ENCODE data around the gene CISD3. TPM values are rescaled to one million over a fixed set of nuclear protein-coding genes. Genes with fewer than 3 reads are reported as not detected.

CISD3 gene
- total and polyA plus RNA-seq, 3 experiments from 2014 or later = 58.2 to 73.4 (median 59.6) TPM

GRCh38 chr17:38746004-38746848 is 16.1 kb downstream of the CISD3 start:
- DNase-seq = no peak
- H3K9me3 ChIP-seq (ENCODE audit: low read length) = no peaks in the 10 kb centered on the region
- ChIA-PET CTCF (interaction anchor here (1.0 to 5.3 kb wide), 2 partner anchors 10 to 49 kb away, joined by 3 to 23 read pairs; no protein-coding TSS in a partner anchor), POLR2A (no interaction called here)
- H3K27me3 ChIP-seq (ENCODE audit: insufficient read depth, low read length, poor library complexity, severe bottlenecking) = peaks cover 39% of the 10 kb centered on the region
- Mint-ChIP-seq H3K27me3 (peaks cover 48 to 58% of the 10 kb centered on the region in 2 donors), H3K36me3 (no peaks in the 10 kb centered on the region), H3K27ac (peak overlapping the region in 1 of 8 donors; percentile 9), H3K4me1 (peaks cover 25 to 39% (median 26%) of the 10 kb centered on the region in 3 donors), H3K4me3 (peak overlapping the region in 6 of 7 donors; percentile 3 to 68 (median 36)), H3K9me3 (no peaks in the 10 kb centered on the region)
- no peak overlapping the region for H3K4me3 ChIP-seq (ENCODE audit: low read length)
- H3K27ac ChIP-seq (ENCODE audit: low read depth, low read length) = no peak overlapping the region
- peaks cover 40% of the 10 kb centered on the region for H3K4me1 ChIP-seq (ENCODE audit: insufficient read depth, low read length)
- H3K36me3 ChIP-seq (ENCODE audit: insufficient read depth, low read length) = no peaks in the 10 kb centered on the region

DNA sequence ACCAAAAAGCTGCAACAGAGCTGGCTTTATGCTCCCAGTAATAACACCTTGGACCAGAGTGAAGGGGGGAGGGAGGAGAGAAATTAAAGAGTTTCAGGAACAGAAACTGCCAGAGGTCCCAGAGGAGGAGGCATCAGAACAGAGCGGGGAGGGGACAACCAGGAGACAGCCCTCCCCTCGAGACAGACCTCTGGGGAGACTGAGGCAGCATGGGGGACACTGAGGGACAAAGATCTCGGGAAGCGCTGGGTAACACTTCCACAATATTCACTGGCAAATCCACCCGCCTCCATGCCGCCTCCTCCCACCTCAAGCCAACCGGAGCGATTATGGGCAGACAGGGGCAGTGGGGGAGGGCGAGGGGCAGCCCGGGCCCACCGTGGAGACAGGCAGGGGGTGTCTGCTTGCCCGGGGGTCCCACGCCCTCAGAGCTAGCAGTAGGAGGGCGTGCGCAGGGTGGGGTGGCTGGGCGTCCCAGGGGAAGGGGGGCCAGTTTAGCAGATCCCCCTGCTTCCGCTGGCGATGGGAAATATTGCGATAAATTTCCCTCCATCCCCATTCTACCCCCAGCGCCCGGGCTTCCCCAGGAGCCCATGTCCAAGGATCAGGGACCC is 16.8 kb downstream of the CISD3 start:
- peaks cover 43% of the 10 kb centered on the region for H3K4me1 ChIP-seq (ENCODE audit: insufficient read depth, low read length)
- Mint-ChIP-seq H3K9me3 (peaks cover 0 to 3% (median 0%) of the 10 kb centered on the region in 5 donors), H3K36me3 (peaks cover 0 to 3% (median 2%) of the 10 kb centered on the region in 3 donors), H3K4me1 (peaks cover 32 to 47% (median 33%) of the 10 kb centered on the region in 3 donors), H3K4me3 (peak overlapping the region in 6 of 7 donors; percentile 3 to 68 (median 54)), H3K27ac (peak overlapping the region in 2 of 8 donors; percentile 9 to 61), H3K27me3 (peaks cover 52 to 57% of the 10 kb centered on the region in 2 donors)
- H3K27ac ChIP-seq (ENCODE audit: low read depth, low read length) = no peak overlapping the region
- DNase-seq = no peak
- peaks cover 39% of the 10 kb centered on the region for H3K27me3 ChIP-seq (ENCODE audit: insufficient read depth, low read length, poor library complexity, severe bottlenecking)
- CTCF ChIA-PET = interaction anchor here (1.0 to 5.3 kb wide), 2 partner anchors 11 to 48 kb away, joined by 3 to 23 read pairs; no protein-coding TSS in a partner anchor
- H3K4me3 ChIP-seq (ENCODE audit: low read length) = no peak overlapping the region
- no peaks in the 10 kb centered on the region for H3K9me3 ChIP-seq (ENCODE audit: low read length)
- no peaks in the 10 kb centered on the region for H3K36me3 ChIP-seq (ENCODE audit: insufficient read depth, low read length)
- POLR2A ChIA-PET = no interaction called here

DNA sequence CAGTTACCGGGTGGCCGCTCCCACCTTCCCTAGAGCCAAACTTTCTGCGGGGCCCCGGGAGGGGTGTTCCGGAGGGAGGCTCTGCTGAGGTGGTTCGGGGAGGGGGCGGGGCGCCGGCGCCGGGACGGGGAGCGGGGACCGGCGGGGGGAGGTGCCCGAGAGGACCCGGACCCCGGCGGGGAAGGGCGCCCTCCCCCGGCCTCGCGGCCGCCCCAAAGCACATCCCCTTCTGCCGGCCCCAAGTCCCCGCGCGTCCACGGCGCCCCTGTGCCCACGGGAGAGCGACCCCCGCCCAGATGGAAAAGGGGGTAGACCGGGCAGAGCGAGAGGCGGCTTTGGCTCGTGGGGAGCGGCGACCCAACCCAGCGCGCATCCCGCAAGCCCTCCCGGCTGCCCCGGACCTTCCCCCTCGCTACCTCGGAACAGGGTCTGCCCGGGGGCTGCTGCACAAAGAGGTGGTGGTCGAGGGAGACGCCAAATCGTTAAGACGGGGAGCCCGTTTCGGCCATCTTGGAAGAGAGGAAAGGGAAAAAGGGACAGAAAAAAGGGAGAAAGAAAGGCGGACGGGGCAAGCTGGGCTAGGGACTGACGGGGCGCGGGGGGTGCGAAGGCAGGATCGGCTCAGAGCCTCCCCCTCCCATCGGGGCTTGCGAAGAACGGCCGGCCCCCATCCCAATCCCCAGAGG is 17.5 kb downstream of the CISD3 start:
- Mint-ChIP-seq H3K4me1 (peaks cover 36 to 53% (median 39%) of the 10 kb centered on the region in 3 donors), H3K27ac (no peak overlapping the region), H3K36me3 (peaks cover 1 to 9% (median 2%) of the 10 kb centered on the region in 3 donors), H3K4me3 (peak overlapping the region in 6 of 7 donors; percentile 21 to 81 (median 58)), H3K9me3 (peaks cover 0 to 3% (median 0%) of the 10 kb centered on the region in 5 donors), H3K27me3 (peaks cover 50 to 55% of the 10 kb centered on the region in 2 donors)
- no peak for DNase-seq
- ChIA-PET CTCF (interaction anchor here (5.3 kb wide), 1 partner anchor 12 kb away, joined by 23 read pairs; no protein-coding TSS in a partner anchor), POLR2A (no interaction called here)
- Histone ChIP-seq H3K4me3 (ENCODE audit: low read length) (peak overlapping the region; percentile 37), H3K9me3 (ENCODE audit: low read length) (no peaks in the 10 kb centered on the region), H3K27ac (ENCODE audit: low read depth, low read length) (peak overlapping the region; percentile 38), H3K4me1 (ENCODE audit: insufficient read depth, low read length) (peaks cover 43% of the 10 kb centered on the region), H3K27me3 (ENCODE audit: insufficient read depth, low read length, poor library complexity, severe bottlenecking) (peaks cover 39% of the 10 kb centered on the region), H3K36me3 (ENCODE audit: insufficient read depth, low read length) (no peaks in the 10 kb centered on the region)

- peaks cover 2 to 12% (median 3%) of the 10 kb centered on the region in 3 donors for H3K36me3 Mint-ChIP-seq
- no peaks in the 10 kb centered on the region for H3K9me3 ChIP-seq (ENCODE audit: low read length)
- H3K4me1 Mint-ChIP-seq = peaks cover 41 to 60% (median 43%) of the 10 kb centered on the region in 3 donors
- no peaks in the 10 kb centered on the region for H3K36me3 ChIP-seq (ENCODE audit: insufficient read depth, low read length)
- no peak for DNase-seq
- H3K4me3 ChIP-seq (ENCODE audit: low read length) = peak within 1 kb of the TSS; percentile 47
- peak within 1 kb of the TSS in 6 of 7 donors; percentile 56 to 100 (median 96) for H3K4me3 Mint-ChIP-seq
- H3K27ac ChIP-seq (ENCODE audit: low read depth, low read length) = peak within 1 kb of the TSS; percentile 38
- peaks cover 47 to 55% of the 10 kb centered on the region in 2 donors for H3K27me3 Mint-ChIP-seq
- POLR2A ChIA-PET = no interaction called here
- CTCF ChIA-PET = interaction anchor here (5.3 kb wide), 1 partner anchor 13 kb away, joined by 23 read pairs; no protein-coding TSS in a partner anchor
- H3K4me1 ChIP-seq (ENCODE audit: insufficient read depth, low read length) = peaks cover 47% of the 10 kb centered on the region
- H3K27me3 ChIP-seq (ENCODE audit: insufficient read depth, low read length, poor library complexity, severe bottlenecking) = peaks cover 39% of the 10 kb centered on the region
- H3K27ac Mint-ChIP-seq = peak within 1 kb of the TSS in 1 of 8 donors; percentile 33
- peaks cover 0 to 3% (median 0%) of the 10 kb centered on the region in 5 donors for H3K9me3 Mint-ChIP-seq
Measured at GRCh38 chr17:38748149-38748891, 18.2 kb downstream of the CISD3 start, which contains the start of gene PCGF2. Gene PCGF2, minus strand, starts transcription at chr17:38748336. Its CDS starts 7,934 bp downstream, at chr17:38740402.

GRCh38 chr17:38748892-38749222 is 18.7 kb downstream of the CISD3 start:
- H3K27me3 ChIP-seq (ENCODE audit: insufficient read depth, low read length, poor library complexity, severe bottlenecking) = peaks cover 39% of the 10 kb centered on the region
- Mint-ChIP-seq H3K4me3 (peak overlapping the region in 4 of 7 donors; percentile 56 to 98 (median 79)), H3K36me3 (peaks cover 3 to 15% (median 4%) of the 10 kb centered on the region in 3 donors), H3K4me1 (peaks cover 45 to 65% (median 48%) of the 10 kb centered on the region in 3 donors), H3K27ac (no peak overlapping the region), H3K27me3 (peaks cover 47 to 55% of the 10 kb centered on the region in 2 donors), H3K9me3 (peaks cover 0 to 3% (median 0%) of the 10 kb centered on the region in 5 donors)
- no peaks in the 10 kb centered on the region for H3K36me3 ChIP-seq (ENCODE audit: insufficient read depth, low read length)
- ChIA-PET CTCF (no interaction called here), POLR2A (interaction anchor here (0.8 kb wide), 1 partner anchor 17 kb away, joined by 5 read pairs; no protein-coding TSS in a partner anchor)
- peak overlapping the region; percentile 47 for H3K4me3 ChIP-seq (ENCODE audit: low read length)
- H3K9me3 ChIP-seq (ENCODE audit: low read length) = no peaks in the 10 kb centered on the region
- no peak for DNase-seq
- no peak overlapping the region for H3K27ac ChIP-seq (ENCODE audit: low read depth, low read length)
- H3K4me1 ChIP-seq (ENCODE audit: insufficient read depth, low read length) = peaks cover 52% of the 10 kb centered on the region

- ChIA-PET POLR2A (interaction anchor here (0.8 kb wide), 1 partner anchor 18 kb away, joined by 5 read pairs; no protein-coding TSS in a partner anchor), CTCF (no interaction called here)
- DNase-seq = peak in 1 of 5 donors; percentile 23
- H3K27me3 Mint-ChIP-seq = peaks cover 43 to 54% of the 10 kb centered on the region in 2 donors
- Histone ChIP-seq H3K36me3 (ENCODE audit: insufficient read depth, low read length) (no peaks in the 10 kb centered on the region), H3K9me3 (ENCODE audit: low read length) (no peaks in the 10 kb centered on the region), H3K4me3 (ENCODE audit: low read length) (peak overlapping the region; percentile 47), H3K27me3 (ENCODE audit: insufficient read depth, low read length, poor library complexity, severe bottlenecking) (peaks cover 39% of the 10 kb centered on the region), H3K4me1 (ENCODE audit: insufficient read depth, low read length) (peaks cover 57% of the 10 kb centered on the region), H3K27ac (ENCODE audit: low read depth, low read length) (no peak overlapping the region)
- peaks cover 3 to 18% (median 4%) of the 10 kb centered on the region in 3 donors for H3K36me3 Mint-ChIP-seq
- peak overlapping the region in 1 of 8 donors; percentile 27 for H3K27ac Mint-ChIP-seq
- H3K4me1 Mint-ChIP-seq = peaks cover 47 to 69% (median 52%) of the 10 kb centered on the region in 3 donors
- peak overlapping the region; percentile 56 to 100 (median 93) for H3K4me3 Mint-ChIP-seq
- peaks cover 0 to 3% (median 0%) of the 10 kb centered on the region in 5 donors for H3K9me3 Mint-ChIP-seq
Measured at GRCh38 chr17:38749223-38750043, 19.3 kb downstream of the CISD3 start.
